GM12878 (cell line): ENCODE measurements around the gene SEMA3A. TPM values are rescaled to one million over a fixed set of nuclear protein-coding genes. Genes with fewer than 3 reads are reported as not detected.

Experiments used
- ATAC-seq: fragments of 200-7000 bp; cut with Tn5 transposase; 3 replicates; pipeline ENCODE4 v1.9.1; 2020; ENCODE audit warnings: mild to moderate bottlenecking, moderate library complexity
- BruUV-seq: library from RNA; stranded (reverse); fragments of 400-500 nt; replicated peaks from 2 replicates; lab custom pipeline; 2021; lab: Mats Ljungman, UMichigan
- CTCF ChIA-PET: fragments of 300-600 bp; sonication (Branson Sonifier 250); formaldehyde crosslinking; extraction: SDS; loops from one replicate; lab custom pipeline; 2021; ENCODE audit warnings: inconsistent platforms; lab: Yijun Ruan, JAX
- POLR2A ChIA-PET: fragments of 350-600 bp; formaldehyde crosslinking; extraction: SDS; loops from one replicate; lab custom pipeline; 2021; ENCODE audit warnings: inconsistent platforms; lab: Charles Lee
- RAD21 ChIA-PET: fragments of 300-600 bp; sonication (Branson Sonifier 250); formaldehyde crosslinking; loops from one replicate; lab custom pipeline; 2023; ENCODE audit warnings: antibody characterized with exemption; ENCODE audit not compliant: unreplicated experiment; lab: Charles Lee
- SMC1A ChIA-PET: fragments of 300-600 bp; sonication (Branson Sonifier 250); formaldehyde crosslinking; loops from one replicate; lab custom pipeline; 2023; ENCODE audit not compliant: unreplicated experiment, uncharacterized antibody; lab: Charles Lee
- DNase-seq: peaks from one replicate; pipeline ENCODE4 v3.0.0-alpha.2; 2011; ENCODE audit warnings: low read depth, low spot score
- FAIRE-seq: peaks from 3 replicates; lab custom pipeline; 2011; peaks lifted over from hg19 to GRCh38; lab: Jason Lieb, UNC
- H2AFZ ChIP-seq: 2 replicates; pipeline ENCODE4 v1.6.0; 2011; ENCODE audit warnings: low read depth, low read length, control low read depth; ENCODE audit not compliant: control insufficient read depth
- H3K27ac ChIP-seq: 2 replicates; pipeline ENCODE4 v1.5.1; 2011; ENCODE audit warnings: control low read depth; ENCODE audit not compliant: control insufficient read depth, insufficient read depth
- H3K27me3 ChIP-seq, 2 experiments: replicated peaks in 1 of 2; 2 replicates each; pipeline versions ENCODE4 v1.6.0 to v1.6.1; 2011; ENCODE audit warnings: low read length in 1 of 2; ENCODE audit not compliant: control insufficient read depth in 2 of 2, insufficient read depth in 2 of 2
- H3K36me3 ChIP-seq, 2 experiments: 2 replicates each; pipeline ENCODE4 v1.5.1; 2011; ENCODE audit warnings: low read length in 1 of 2; ENCODE audit not compliant: control insufficient read depth in 2 of 2, insufficient read depth in 2 of 2
- H3K4me1 ChIP-seq: 2 replicates; pipeline ENCODE4 v1.6.1; 2011; ENCODE audit warnings: mild to moderate bottlenecking, low read length, moderate library complexity, mixed read lengths; ENCODE audit not compliant: control insufficient read depth, insufficient read depth
- H3K4me2 ChIP-seq: 2 replicates; pipeline ENCODE4 v1.6.0; 2011; ENCODE audit warnings: control low read depth; ENCODE audit not compliant: control insufficient read depth, insufficient read depth
- H3K4me3 ChIP-seq: fragments of 200-600 bp; sonication (generic); 2 replicates; pipeline ENCODE4 v1.5.1; 2016
- H3K79me2 ChIP-seq: 2 replicates; pipeline ENCODE4 v1.6.0; 2011; ENCODE audit warnings: low read length; ENCODE audit not compliant: control insufficient read depth, insufficient read depth
- H3K9ac ChIP-seq: 2 replicates; pipeline ENCODE4 v1.8.0; 2011; ENCODE audit warnings: low read length, control low read depth, mixed read lengths; ENCODE audit not compliant: control insufficient read depth, insufficient read depth
- H3K9me3 ChIP-seq: replicated peaks from 3 replicates; pipeline ENCODE4 v1.5.1; 2011; ENCODE audit warnings: mild to moderate bottlenecking, low read length; ENCODE audit not compliant: control insufficient read depth, insufficient read depth
- H4K20me1 ChIP-seq: 2 replicates; pipeline ENCODE4 v1.6.0; 2011; ENCODE audit not compliant: control insufficient read depth, insufficient read depth
- BRCA1 ChIP-seq: IDR thresholded peaks from 2 replicates; pipeline ENCODE4 v1.6.1; 2011; ENCODE audit warnings: low read depth, low read length, improper control_type of control experiment
- CBX3 ChIP-seq: fragments of 200-600 bp; sonication (generic); IDR thresholded peaks from 2 replicates; pipeline ENCODE4 v1.6.1; 2016; ENCODE audit warnings: low read depth, borderline replicate concordance
- CEBPZ ChIP-seq: fragments of 150-350 bp; IDR thresholded peaks from 2 replicates; pipeline ENCODE4 v1.6.1; 2016; ENCODE audit warnings: low read depth, low read length
- EZH2 ChIP-seq: IDR thresholded peaks from 2 replicates; pipeline ENCODE4 v1.6.1; 2012; ENCODE audit warnings: low read depth, mild to moderate bottlenecking, control low read depth, inconsistent platforms, low read length, borderline replicate concordance; ENCODE audit not compliant: control insufficient read depth
- HDGF ChIP-seq: fragments of 450-650 bp; IDR thresholded peaks from 2 replicates; pipeline ENCODE4 v1.6.1; 2016; ENCODE audit warnings: antibody characterized with exemption
- PML ChIP-seq: IDR thresholded peaks from 2 replicates; pipeline ENCODE4 v1.6.1; 2012; ENCODE audit warnings: low read length, inconsistent platforms
- STAT1 ChIP-seq: fragments of 450-650 bp; conservative IDR thresholded peaks from 2 replicates; pipeline ENCODE4 v1.6.1; 2014; ENCODE audit warnings: antibody characterized with exemption, mild to moderate bottlenecking
- USF1 ChIP-seq: IDR thresholded peaks from 2 replicates; pipeline ENCODE4 v1.6.1; 2011; ENCODE audit warnings: borderline replicate concordance, low read depth, mild to moderate bottlenecking, moderate library complexity, mixed read lengths, low read length; ENCODE audit not compliant: insufficient read depth; ENCODE audit errors: extremely low read length
- WGBS: methylation state at CpG from one replicate; pipeline ENCODE4 v1.1.6; 2016; ENCODE audit warnings: low lambda C conversion rate; ENCODE audit not compliant: insufficient replicate concordance, insufficient coverage; ENCODE audit errors: missing lambda C conversion rate; 5-methylcytosine and 5-hydroxymethylcytosine counted together
- in situ Hi-C: fragments of 300-500 bp; cut with MboI; formaldehyde crosslinking; loops from 9 replicates; pipeline ENCODE4 v1.14.3; 2018; ENCODE audit warnings: mixed read lengths
- intact Hi-C: fragments of 100-400 bp; cut with micrococcal nuclease; formaldehyde crosslinking; loops from one replicate; pipeline ENCODE4 v1.14.2; 2022; ENCODE audit not compliant: unreplicated experiment
- polyA plus RNA-seq, 11 experiments: library from polyadenylated mRNA; depleted of rRNA in 4 of 11; unstranded in 6 of 11; stranded (reverse) in 5 of 11; fragments of >200 nt; fragmentation: Nextera tagmentation in 4 of 11; fragmentation: Illumina TruSeq in 1 of 11; extraction: Ambion mirVana in 4 of 11; extraction: Trizol in 1 of 11; gene quantifications; 1 replicate in 1 of 11; 2 replicates in 10 of 11; pipeline versions ENCODE4 v1.2.1 to v1.2.3, GENCODE V29; 2011 to 2016; ENCODE audit warnings: inconsistent platforms in 2 of 11, missing spikeins in 2 of 11, low read depth in 1 of 11
- total RNA-seq, 4 experiments: library from RNA; depleted of rRNA in 3 of 4; stranded (reverse); fragments of >200 nt in 3 of 4; fragmentation: Illumina TruSeq in 1 of 4; extraction: Trizol in 1 of 4; gene quantifications; 2 replicates each; pipeline versions ENCODE4 v1.2.1 to v1.2.3, GENCODE V29; 2013 to 2021

Gene SEMA3A
- total and polyA plus RNA-seq, 10 of the 15 experiments (the other 5 are each of a cell fraction or from before 2014, with no cell fraction given), result 0.01 to 3.3 (median 0.24) TPM

GRCh38 chr7:84044834-84045233, 149.8 kb downstream of the SEMA3A start (continued):
- TF ChIP-seq CEBPZ, result no peak

- in situ Hi-C loops (no loop called here), intact Hi-C loops (no loop called here)
- Histone ChIP-seq H3K27ac (no peak overlapping the region), H3K9ac (no peak overlapping the region), H3K4me3 (no peak overlapping the region), H3K4me1 (no peaks in the 10 kb centered on the region), H3K79me2 (no peaks in the 10 kb centered on the region), H2AFZ (no peak overlapping the region), H3K9me3 (no peaks in the 10 kb centered on the region), H3K27me3 (no peaks in the 10 kb centered on the region), H3K4me2 (no peak overlapping the region), H4K20me1 (no peaks in the 10 kb centered on the region), H3K36me3 (no peaks in the 10 kb centered on the region)
- SMC1A ChIA-PET, result no interaction called here
- CTCF ChIA-PET, result no interaction called here
- RAD21 ChIA-PET, result no interaction called here
- ATAC-seq (no peak), FAIRE-seq (no peak), DNase-seq (no peak)
- no TSS peak for BruUV-seq
- 0% methylated on average over 1 of the region's 1 CpG for WGBS
- TF ChIP-seq BRCA1 (no peak), EZH2 (no peak), STAT1 (no peak), USF1 (no peak), CBX3 (no peak), HDGF (no peak), PML (no peak)
- POLR2A ChIA-PET, result no interaction called here
Observed at GRCh38 chr7:84043661-84044191, 150.9 kb downstream of the SEMA3A start.
